GM10847 (cell line): ENCODE data around the gene CCDC51.

Source experiments
- POLR2A ChIP-seq: IDR thresholded peaks from 2 replicates; pipeline ENCODE4 v1.6.1; 2011; ENCODE audit not compliant: insufficient read length; ENCODE audit errors: extremely low read depth

Gene CCDC51

GRCh38 chr3:48426944-48427629 is 12.8 kb downstream of the CCDC51 start:
- TF ChIP-seq POLR2A = no peak

- TF ChIP-seq POLR2A = no peak
Measured at GRCh38 chr3:48426401-48426909, 13.5 kb downstream of the CCDC51 start.

GRCh38 chr3:48425281-48425812 is 14.6 kb downstream of the CCDC51 start:
- TF ChIP-seq POLR2A = no peak

- TF ChIP-seq POLR2A = no peak
Measured at GRCh38 chr3:48423883-48424695, 15.8 kb downstream of the CCDC51 start.

GRCh38 chr3:48423241-48423882 is 16.6 kb downstream of the CCDC51 start:
- TF ChIP-seq POLR2A = no peak

- no peak for TF ChIP-seq POLR2A
Measured at GRCh38 chr3:48422681-48423080, 17.2 kb downstream of the CCDC51 start.

GRCh38 chr3:48422272-48422671 is 17.6 kb downstream of the CCDC51 start:
- no peak for TF ChIP-seq POLR2A

GRCh38 chr3:48420561-48420960 is 19.4 kb downstream of the CCDC51 start:
- no peak for TF ChIP-seq POLR2A

- no peak for TF ChIP-seq POLR2A
Measured at GRCh38 chr3:48419597-48419996, 20.3 kb downstream of the CCDC51 start.

GRCh38 chr3:48419149-48419548 is 20.8 kb downstream of the CCDC51 start:
- no peak for TF ChIP-seq POLR2A

GRCh38 chr3:48418651-48419050 is 21.3 kb downstream of the CCDC51 start:
- no peak for TF ChIP-seq POLR2A

GRCh38 chr3:48418140-48418539 is 21.8 kb downstream of the CCDC51 start:
- TF ChIP-seq POLR2A = no peak

- TF ChIP-seq POLR2A = no peak
Measured at GRCh38 chr3:48417529-48418108, 22.3 kb downstream of the CCDC51 start.

GRCh38 chr3:48416546-48416945 is 23.4 kb downstream of the CCDC51 start:
- TF ChIP-seq POLR2A = no peak

GRCh38 chr3:48416091-48416505 is 23.8 kb downstream of the CCDC51 start:
- TF ChIP-seq POLR2A = no peak

- no peak for TF ChIP-seq POLR2A
Measured at GRCh38 chr3:48415251-48415953, 24.5 kb downstream of the CCDC51 start.
